ENCODE data around the gene USP22. TPM values are rescaled to one million over a fixed set of nuclear protein-coding genes. Genes with fewer than 3 reads are reported as not detected.

USP22 gene
- total RNA-seq, 1 experiment from 2014 or later, result 224 TPM

GRCh38 chr17:20954794-20955193 is 88.0 kb downstream of the USP22 start:
- no peak overlapping the region for H3K27ac ChIP-seq (ENCODE audit: low read length)
- no peaks in the 10 kb centered on the region for H3K4me1 ChIP-seq (ENCODE audit: control insufficient read depth, insufficient read depth, low read length)
- intact Hi-C loops (cut with micrococcal nuclease; ENCODE audit: unreplicated experiment) (no loop called here), in situ Hi-C loops (cut with HindIII; ENCODE audit: low pct_unique_long_range_greater_than_20kb, low sequenced_read_pairs) (no loop called here)
- no peaks in the 10 kb centered on the region for H3K9me3 ChIP-seq (ENCODE audit: control insufficient read depth, insufficient read depth, low read depth, low read length)
- DNase-seq (ENCODE audit: low read depth, low spot score) (no peak), ATAC-seq (no peak)
- no TSS peak for BruUV-seq (replicated peaks)
- H3K36me3 ChIP-seq (ENCODE audit: control insufficient read depth, insufficient read depth, low read length), result no peaks in the 10 kb centered on the region
- TF ChIP-seq TCF7L2 (IDR thresholded peaks at IDR 0.05; ENCODE audit: low read depth, low read length) (no peak), REST (IDR thresholded peaks at IDR 0.05; ENCODE audit: insufficient read depth in 1 of 2, low read depth in 2 of 2, low read length in 1 of 2) (no peak), CTCF (IDR thresholded peaks at IDR 0.05) (no peak), SIN3A (IDR thresholded peaks at IDR 0.05; ENCODE audit: borderline replicate concordance, insufficient read depth, low read depth, low read length) (no peak), POLR2AphosphoS5 (IDR thresholded peaks at IDR 0.05; ENCODE audit: low read depth, low read length) (no peak)
- CTCF ChIA-PET, result no interaction called here
- no peak overlapping the region for H3K4me3 ChIP-seq (ENCODE audit: low read depth in 2 of 2, low read length in 2 of 2)
- POLR2A ChIA-PET, result no interaction called here
- H3K27me3 ChIP-seq (ENCODE audit: control insufficient read depth, insufficient read depth, low read length), result peaks cover 8% of the 10 kb centered on the region

GRCh38 chr17:20952183-20952582 is 90.6 kb downstream of the USP22 start:
- no peak for ATAC-seq

More at GRCh38 chr17:20952183-20952582, 90.6 kb downstream of the USP22 start:
- Histone ChIP-seq H3K27me3 (ENCODE audit: control insufficient read depth, insufficient read depth, low read length) (peaks cover 5% of the 10 kb centered on the region), H3K4me1 (ENCODE audit: control insufficient read depth, insufficient read depth, low read length) (no peaks in the 10 kb centered on the region), H3K4me3 (ENCODE audit: low read depth in 2 of 2, low read length in 2 of 2) (no peak overlapping the region), H3K9me3 (ENCODE audit: control insufficient read depth, insufficient read depth, low read depth, low read length) (no peaks in the 10 kb centered on the region), H3K36me3 (ENCODE audit: control insufficient read depth, insufficient read depth, low read length) (no peaks in the 10 kb centered on the region), H3K27ac (ENCODE audit: low read length) (no peak overlapping the region)
- intact Hi-C loops (cut with micrococcal nuclease; ENCODE audit: unreplicated experiment), result no loop called here
- no peak for DNase-seq (ENCODE audit: low read depth, low spot score)
- POLR2A ChIA-PET, result no interaction called here
- BruUV-seq (replicated peaks), result no TSS peak
- CTCF ChIA-PET, result no interaction called here
- in situ Hi-C loops (cut with HindIII; ENCODE audit: low pct_unique_long_range_greater_than_20kb, low sequenced_read_pairs), result no loop called here
- TF ChIP-seq REST (IDR thresholded peaks at IDR 0.05; ENCODE audit: insufficient read depth in 1 of 2, low read depth in 2 of 2, low read length in 1 of 2) (no peak), CTCF (IDR thresholded peaks at IDR 0.05) (no peak), POLR2AphosphoS5 (IDR thresholded peaks at IDR 0.05; ENCODE audit: low read depth, low read length) (no peak), SIN3A (IDR thresholded peaks at IDR 0.05; ENCODE audit: borderline replicate concordance, insufficient read depth, low read depth, low read length) (no peak), TCF7L2 (IDR thresholded peaks at IDR 0.05; ENCODE audit: low read depth, low read length) (no peak)

Other genes with a start within 250 kb of the USP22 start
- gene DHRS7B, start 84.0 kb upstream of the USP22 start, total RNA-seq (2021; ENCODE audit: unreplicated experiment), result 9.4 TPM
- gene TMEM11, start 171.2 kb upstream of the USP22 start, total RNA-seq (2021; ENCODE audit: unreplicated experiment), result 23.4 TPM
- 2.8 TPM for gene NATD1, start 210.4 kb upstream of the USP22 start, total RNA-seq (2021; ENCODE audit: unreplicated experiment)
- 44.4 TPM for gene MAP2K3, start 241.7 kb upstream of the USP22 start, total RNA-seq (2021; ENCODE audit: unreplicated experiment)